Immature natural killer cell (primary cell): ENCODE data around the gene MAPK8. TPM values are rescaled to one million over a fixed set of nuclear protein-coding genes. Genes with fewer than 3 reads are reported as not detected.

Experiments
- DNase-seq, 3 donors: peaks; one replicate each; pipeline ENCODE4 v3.0.0; 2022; ENCODE audit warnings: mixed read lengths in 1 of 3
- H3K27ac Mint-ChIP-seq, 6 donors: one replicate each; pipeline ENCODE4 v1.8.0; 2020; ENCODE audit warnings: mixed read lengths in 6 of 6, mild to moderate bottlenecking in 5 of 6, inconsistent platforms in 4 of 6, moderate library complexity in 3 of 6
- H3K27me3 Mint-ChIP-seq, 3 donors: one replicate each; pipeline ENCODE4 v1.8.0; 2020 to 2021; ENCODE audit warnings: low read depth in 3 of 3, mild to moderate bottlenecking in 3 of 3, mixed read lengths in 3 of 3, moderate library complexity in 3 of 3, inconsistent platforms in 1 of 3
- H3K36me3 Mint-ChIP-seq, 3 donors: one replicate each; pipeline ENCODE4 v1.8.0; 2020; ENCODE audit warnings: mixed read lengths in 3 of 3, inconsistent platforms in 2 of 3, mild to moderate bottlenecking in 2 of 3
- H3K4me1 Mint-ChIP-seq, 2 donors: one replicate each; pipeline ENCODE4 v1.8.0; 2020; ENCODE audit warnings: inconsistent platforms in 2 of 2, mild to moderate bottlenecking in 2 of 2, mixed read lengths in 2 of 2, moderate library complexity in 1 of 2
- H3K4me3 Mint-ChIP-seq, 5 donors: one replicate each; pipeline ENCODE4 v1.8.0; 2020; ENCODE audit warnings: mild to moderate bottlenecking in 5 of 5, mixed read lengths in 5 of 5, inconsistent platforms in 3 of 5, moderate library complexity in 3 of 5
- H3K9me3 Mint-ChIP-seq, 6 donors: one replicate each; pipeline ENCODE4 v1.8.0; 2020; ENCODE audit warnings: mild to moderate bottlenecking in 6 of 6, mixed read lengths in 6 of 6, inconsistent platforms in 4 of 6, moderate library complexity in 3 of 6
- polyA plus RNA-seq, 3 donors: library from polyadenylated mRNA; unstranded; fragments of 300-500 nt; fragmentation: Illumina TruSeq; gene quantifications; one replicate each; pipeline ENCODE4 v1.2.3, GENCODE V29; 2021

Gene MAPK8
- polyA plus RNA-seq, 3 donors from 2014 or later = 14.2 to 20.9 (median 19.5) TPM

- Mint-ChIP-seq H3K27ac (no peak overlapping the region), H3K9me3 (peaks cover 0 to 4% (median 1%) of the 10 kb centered on the region in 6 donors), H3K36me3 (peaks cover 0 to 3% (median 0%) of the 10 kb centered on the region in 3 donors), H3K27me3 (peaks cover 0 to 2% (median 0%) of the 10 kb centered on the region in 3 donors), H3K4me1 (peaks cover 14 to 37% of the 10 kb centered on the region in 2 donors), H3K4me3 (no peak overlapping the region)
- no peak for DNase-seq
Observed at GRCh38 chr10:48384699-48384982, 78.2 kb downstream of the MAPK8 start.

DNA sequence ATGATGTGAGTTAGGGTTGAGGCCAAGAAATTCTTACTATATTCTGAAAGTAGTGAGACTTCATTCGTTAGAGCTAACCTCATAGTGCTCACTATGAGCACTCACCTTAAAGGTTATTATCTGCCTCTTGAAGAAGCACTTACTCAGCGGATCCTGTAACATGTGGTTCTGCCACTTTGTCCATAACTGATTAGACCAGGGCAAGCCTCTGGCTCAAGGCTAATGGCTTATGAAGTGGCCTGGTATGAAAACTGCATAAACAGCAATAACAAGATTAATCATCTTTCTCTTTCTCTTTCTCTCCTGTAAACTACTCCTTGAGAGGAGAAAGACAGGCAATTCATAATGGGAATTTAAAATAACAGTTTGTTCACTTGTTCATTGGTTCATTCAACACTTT, 82.8 kb downstream of the MAPK8 start:
- Mint-ChIP-seq H3K9me3 (no peaks in the 10 kb centered on the region), H3K27ac (no peak overlapping the region), H3K27me3 (no peaks in the 10 kb centered on the region), H3K4me3 (no peak overlapping the region), H3K36me3 (no peaks in the 10 kb centered on the region), H3K4me1 (peaks cover 30 to 60% of the 10 kb centered on the region in 2 donors)
- no peak for DNase-seq

- no peaks in the 10 kb centered on the region for H3K36me3 Mint-ChIP-seq
- DNase-seq = no peak
- peaks cover 26 to 54% of the 10 kb centered on the region in 2 donors for H3K4me1 Mint-ChIP-seq
- H3K9me3 Mint-ChIP-seq = no peaks in the 10 kb centered on the region
- no peak overlapping the region for H3K4me3 Mint-ChIP-seq
- no peak overlapping the region for H3K27ac Mint-ChIP-seq
- H3K27me3 Mint-ChIP-seq = no peaks in the 10 kb centered on the region
Observed at GRCh38 chr10:48389846-48390557, 83.5 kb downstream of the MAPK8 start.

DNA sequence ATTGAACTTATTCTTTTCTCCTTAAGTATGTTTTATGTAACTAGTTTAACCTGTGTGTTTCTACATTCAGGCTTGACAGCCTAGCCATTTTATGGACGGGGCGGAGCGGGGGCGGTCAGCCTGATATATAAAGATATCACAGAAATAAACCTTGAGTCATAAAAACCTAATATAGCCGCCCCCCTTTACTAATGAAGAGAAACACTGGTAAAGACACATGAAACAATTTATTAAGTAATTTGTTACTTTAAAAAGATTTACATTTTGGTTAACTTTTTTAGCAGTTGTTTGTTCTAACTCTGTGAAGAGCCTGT, 84.0 kb downstream of the MAPK8 start:
- Mint-ChIP-seq H3K4me3 (no peak overlapping the region), H3K27ac (no peak overlapping the region), H3K4me1 (peaks cover 26 to 49% of the 10 kb centered on the region in 2 donors)

GRCh38 chr10:48390933-48391845, 84.7 kb downstream of the MAPK8 start:
- peak overlapping the region in 3 of 6 donors; percentile 7 to 42 (median 22) for H3K27ac Mint-ChIP-seq
- no peaks in the 10 kb centered on the region for H3K27me3 Mint-ChIP-seq
- no peaks in the 10 kb centered on the region for H3K9me3 Mint-ChIP-seq
- H3K36me3 Mint-ChIP-seq = no peaks in the 10 kb centered on the region
- no peak for DNase-seq
- peaks cover 28 to 50% of the 10 kb centered on the region in 2 donors for H3K4me1 Mint-ChIP-seq
- H3K4me3 Mint-ChIP-seq = peak overlapping the region in 2 of 5 donors; percentile 5 to 37

More for the DNA sequence above, 84.0 kb downstream of the MAPK8 start:
- H3K27me3 Mint-ChIP-seq = no peaks in the 10 kb centered on the region
- no peaks in the 10 kb centered on the region for H3K36me3 Mint-ChIP-seq
- no peaks in the 10 kb centered on the region for H3K9me3 Mint-ChIP-seq
- no peak for DNase-seq

DNA sequence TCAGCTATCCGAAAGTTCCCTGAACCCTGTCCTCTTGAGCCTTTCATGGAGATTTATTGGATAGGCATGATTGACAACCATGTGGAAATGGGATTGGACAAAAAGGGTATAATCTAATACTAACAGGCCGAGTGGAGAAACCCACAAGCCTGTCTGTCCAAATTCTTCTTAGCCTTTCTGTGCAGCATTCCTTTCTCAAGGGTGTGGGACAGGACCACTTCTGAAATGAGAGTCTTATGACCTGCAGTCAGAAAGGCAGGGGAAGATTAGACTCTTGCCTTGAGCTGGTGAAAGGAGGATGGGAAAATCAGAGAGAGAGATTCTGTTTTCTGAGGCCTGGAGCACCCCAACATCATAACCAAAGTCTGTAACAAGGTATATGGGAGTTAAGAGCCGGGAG, 85.5 kb downstream of the MAPK8 start:
- Mint-ChIP-seq H3K4me3 (no peak overlapping the region), H3K27ac (peak overlapping the region in 1 of 6 donors; percentile 20), H3K27me3 (no peaks in the 10 kb centered on the region), H3K36me3 (no peaks in the 10 kb centered on the region), H3K9me3 (no peaks in the 10 kb centered on the region), H3K4me1 (peaks cover 28 to 49% of the 10 kb centered on the region in 2 donors)
- DNase-seq = no peak

DNA sequence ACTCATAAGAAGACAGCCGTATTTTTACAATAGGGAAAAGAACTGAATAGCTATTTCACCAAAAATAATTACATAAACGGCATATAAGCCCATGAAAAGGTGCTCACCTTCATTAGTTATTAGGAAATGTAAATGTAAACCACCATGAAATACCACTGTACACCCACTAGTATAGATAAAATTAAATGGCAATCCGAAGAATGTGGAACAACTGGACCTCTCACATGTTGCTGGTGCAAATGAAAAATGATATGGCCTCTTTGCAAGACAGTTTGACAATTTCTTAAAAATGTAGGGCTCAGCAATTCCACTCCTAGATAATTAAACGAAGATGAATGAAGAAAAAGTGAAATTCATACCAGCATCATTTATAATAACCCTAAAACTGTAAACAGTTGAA, 91.8 kb downstream of the MAPK8 start:
- peaks cover 15 to 31% of the 10 kb centered on the region in 2 donors for H3K4me1 Mint-ChIP-seq
- H3K4me3 Mint-ChIP-seq = no peak overlapping the region
- no peak overlapping the region for H3K27ac Mint-ChIP-seq
- DNase-seq = no peak
- H3K36me3 Mint-ChIP-seq = no peaks in the 10 kb centered on the region
- H3K9me3 Mint-ChIP-seq = no peaks in the 10 kb centered on the region
- no peaks in the 10 kb centered on the region for H3K27me3 Mint-ChIP-seq

DNA sequence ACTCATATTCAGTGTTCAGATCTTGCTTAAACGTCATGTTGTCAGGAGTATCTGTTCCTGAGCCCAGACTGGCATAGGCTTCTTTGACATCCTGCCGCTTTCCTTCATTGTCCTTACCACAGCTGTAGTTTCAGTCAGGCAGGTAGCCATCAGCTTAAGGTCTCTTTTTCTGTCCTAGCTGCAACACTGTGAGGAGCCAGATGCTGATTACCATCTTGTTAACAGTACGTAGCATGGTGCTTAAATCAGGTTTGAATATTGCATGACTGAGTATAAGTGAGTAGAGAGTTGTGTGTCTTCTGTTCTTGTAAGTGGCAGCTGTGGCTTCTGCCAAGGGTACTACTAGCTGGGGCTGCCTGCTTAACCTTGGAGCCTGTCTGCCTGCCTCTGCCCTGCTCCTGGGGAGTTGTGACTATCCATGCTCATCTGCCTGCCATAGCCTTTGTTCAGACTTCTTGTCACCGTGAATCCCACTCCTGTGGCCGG, 92.6 kb downstream of the MAPK8 start:
- no peaks in the 10 kb centered on the region for H3K9me3 Mint-ChIP-seq
- no peak overlapping the region for H3K4me3 Mint-ChIP-seq
- DNase-seq = no peak
- H3K27ac Mint-ChIP-seq = peak overlapping the region in 1 of 6 donors; percentile 17
- H3K36me3 Mint-ChIP-seq = no peaks in the 10 kb centered on the region
- peaks cover 15 to 31% of the 10 kb centered on the region in 2 donors for H3K4me1 Mint-ChIP-seq
- H3K27me3 Mint-ChIP-seq = no peaks in the 10 kb centered on the region

GRCh38 chr10:48399551-48399950, 93.1 kb downstream of the MAPK8 start:
- peak overlapping the region in 1 of 6 donors; percentile 17 for H3K27ac Mint-ChIP-seq

DNA sequence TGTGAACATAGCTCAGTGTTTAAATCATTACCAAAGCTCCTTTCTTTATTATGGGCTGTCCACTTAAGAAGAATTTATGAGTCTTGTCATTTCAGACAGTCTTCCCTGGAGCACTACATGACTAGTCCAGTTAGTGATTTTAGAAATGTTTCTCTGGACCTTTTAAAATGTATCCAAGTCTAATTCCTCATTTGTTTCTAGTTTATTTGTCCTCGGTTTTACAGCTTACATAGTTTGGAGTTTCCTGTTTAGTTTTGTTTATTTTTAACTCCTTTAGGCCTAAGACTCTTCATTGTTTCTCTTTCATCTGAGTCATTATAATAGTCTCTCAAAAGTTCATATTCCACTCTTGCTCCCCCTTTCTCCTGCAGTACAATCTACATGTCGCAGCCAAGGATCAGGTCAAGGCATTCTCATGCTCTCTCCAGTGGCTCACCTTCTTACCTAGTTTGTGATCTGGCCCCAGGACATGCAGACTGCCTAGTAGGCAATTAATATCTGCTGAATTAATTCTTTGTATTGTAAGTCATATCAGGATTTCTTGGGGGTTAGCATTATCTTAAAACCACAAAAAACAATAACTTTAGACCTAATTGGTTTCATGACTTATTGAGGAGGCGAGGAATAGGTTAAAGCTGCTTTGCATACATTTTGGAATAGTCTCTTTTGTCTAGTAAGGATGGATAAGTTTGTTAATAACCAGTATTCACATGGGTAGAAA, 93.8 kb downstream of the MAPK8 start:
- peak overlapping the region in 2 of 6 donors; percentile 27 to 29 for H3K27ac Mint-ChIP-seq
- H3K4me1 Mint-ChIP-seq = peaks cover 15 to 31% of the 10 kb centered on the region in 2 donors
- no peaks in the 10 kb centered on the region for H3K36me3 Mint-ChIP-seq
- H3K27me3 Mint-ChIP-seq = no peaks in the 10 kb centered on the region
- H3K9me3 Mint-ChIP-seq = no peaks in the 10 kb centered on the region
- no peak overlapping the region for H3K4me3 Mint-ChIP-seq
- DNase-seq = no peak

More at GRCh38 chr10:48399551-48399950, 93.1 kb downstream of the MAPK8 start:
- Mint-ChIP-seq H3K4me1 (peaks cover 15 to 31% of the 10 kb centered on the region in 2 donors), H3K27me3 (no peaks in the 10 kb centered on the region), H3K9me3 (no peaks in the 10 kb centered on the region), H3K4me3 (no peak overlapping the region), H3K36me3 (no peaks in the 10 kb centered on the region)
- no peak for DNase-seq

DNA sequence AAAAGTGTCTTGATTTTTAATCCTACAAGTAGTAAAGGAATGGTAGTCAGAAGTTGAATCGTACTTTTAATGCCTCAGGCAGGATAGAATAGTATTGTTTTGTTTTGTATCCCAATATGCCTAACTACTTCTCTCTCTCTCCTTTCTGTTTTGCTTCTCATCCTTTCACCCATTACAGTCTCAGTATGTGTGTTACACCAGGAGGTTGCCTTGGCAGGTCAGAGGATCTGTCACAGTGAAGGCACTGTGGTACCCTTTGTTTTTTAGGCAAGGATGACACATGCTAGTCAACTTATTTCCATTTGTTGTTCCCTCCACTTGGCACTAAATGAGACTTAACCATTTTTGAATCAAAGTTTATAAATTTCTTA, 94.4 kb downstream of the MAPK8 start:
- peaks cover 0 to 3% (median 2%) of the 10 kb centered on the region in 3 donors for H3K36me3 Mint-ChIP-seq
- no peak for DNase-seq
- no peaks in the 10 kb centered on the region for H3K9me3 Mint-ChIP-seq
- no peaks in the 10 kb centered on the region for H3K27me3 Mint-ChIP-seq
- H3K27ac Mint-ChIP-seq = peak overlapping the region in 1 of 6 donors; percentile 81
- no peak overlapping the region for H3K4me3 Mint-ChIP-seq
- peaks cover 15 to 28% of the 10 kb centered on the region in 2 donors for H3K4me1 Mint-ChIP-seq

DNA sequence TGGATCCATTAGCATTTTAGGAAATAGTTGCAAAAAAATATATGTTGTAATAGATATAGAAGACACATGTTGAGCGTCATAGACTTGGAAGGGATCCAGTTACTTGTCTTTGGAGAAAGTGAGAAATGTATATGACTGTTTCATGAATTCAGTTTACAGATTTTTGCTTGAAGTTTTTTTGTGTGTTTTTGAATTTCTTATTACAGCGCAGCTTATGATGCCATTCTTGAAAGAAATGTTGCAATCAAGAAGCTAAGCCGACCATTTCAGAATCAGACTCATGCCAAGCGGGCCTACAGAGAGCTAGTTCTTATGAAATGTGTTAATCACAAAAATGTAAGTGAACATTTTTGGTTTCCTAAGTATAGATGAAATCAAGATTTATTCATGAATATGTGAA, 98.2 kb downstream of the MAPK8 start:
- H3K4me1 Mint-ChIP-seq = peaks cover 9 to 10% of the 10 kb centered on the region in 2 donors
- no peak overlapping the region for H3K4me3 Mint-ChIP-seq
- H3K27ac Mint-ChIP-seq = no peak overlapping the region
- H3K9me3 Mint-ChIP-seq = no peaks in the 10 kb centered on the region
- DNase-seq = no peak
- H3K36me3 Mint-ChIP-seq = peaks cover 0 to 7% (median 5%) of the 10 kb centered on the region in 3 donors
- H3K27me3 Mint-ChIP-seq = no peaks in the 10 kb centered on the region

GRCh38 chr10:48406204-48406603, 99.7 kb downstream of the MAPK8 start:
- DNase-seq = no peak
- H3K4me1 Mint-ChIP-seq = no peaks in the 10 kb centered on the region
- no peak overlapping the region for H3K27ac Mint-ChIP-seq
- H3K4me3 Mint-ChIP-seq = no peak overlapping the region
- H3K9me3 Mint-ChIP-seq = no peaks in the 10 kb centered on the region
- no peaks in the 10 kb centered on the region for H3K27me3 Mint-ChIP-seq
- H3K36me3 Mint-ChIP-seq = peaks cover 14 to 21% (median 20%) of the 10 kb centered on the region in 3 donors

GRCh38 chr10:48406658-48407057, 100.2 kb downstream of the MAPK8 start:
- Mint-ChIP-seq H3K4me3 (no peak overlapping the region), H3K4me1 (no peaks in the 10 kb centered on the region), H3K27me3 (no peaks in the 10 kb centered on the region), H3K36me3 (peaks cover 14 to 25% (median 24%) of the 10 kb centered on the region in 3 donors), H3K9me3 (no peaks in the 10 kb centered on the region), H3K27ac (no peak overlapping the region)
- DNase-seq = no peak
